T-helper 1 cell treated with Interleukin-12 subunit alpha and Interleukin-12 subunit beta and Interleukin-4 antibody, amounts not matched to agents 30 ng/mL and 1 ng/mL, for 36 hours (primary cell): ENCODE data around the gene SERPINB10. TPM values are rescaled to one million over a fixed set of nuclear protein-coding genes. Genes with fewer than 3 reads are reported as not detected.
"Not testable (repeated sequence)": the region's sequence is repeated elsewhere in the genome, so short reads cannot be mapped to it uniquely, and the experiment has no call there.

Source experiments
- intact Hi-C: fragments of 100-400 bp; cut with micrococcal nuclease; formaldehyde crosslinking; loops from one replicate; pipeline ENCODE4 v1.15.1; 2024
- total RNA-seq: library from RNA; stranded (reverse); gene quantifications from 2 replicates; pipeline ENCODE4 v1.2.3, GENCODE V29; 2022

The SERPINB10 gene
- total RNA-seq, 1 donor from 2014 or later, result not detected

- intact Hi-C loops, result loop anchor here (1.0 kb wide), 3 partner anchors 45 to 88 kb away; no protein-coding TSS in a partner anchor
These were observed 16.8 kb upstream of the SERPINB10 start for GRCh38 chr18:63890950-63891304.

- intact Hi-C loops, result no loop called here
These were observed 15.2 kb upstream of the SERPINB10 start for GRCh38 chr18:63892566-63892965.

- intact Hi-C loops, result no loop called here
These were observed 13.5 kb upstream of the SERPINB10 start for GRCh38 chr18:63894106-63894772.

- intact Hi-C loops, result no loop called here
These were observed 12.6 kb upstream of the SERPINB10 start for GRCh38 chr18:63895190-63895589.

GRCh38 chr18:63897072-63897471 lies 10.7 kb upstream of the SERPINB10 start:
- intact Hi-C loops, result no loop called here

GRCh38 chr18:63899206-63899605 lies 8.6 kb upstream of the SERPINB10 start:
- intact Hi-C loops, result no loop called here

GRCh38 chr18:63903851-63904570 lies 3.7 kb upstream of the SERPINB10 start:
- intact Hi-C loops, result no loop called here

- intact Hi-C loops, result no loop called here
These were observed 3.1 kb upstream of the SERPINB10 start for GRCh38 chr18:63904694-63905093.

GRCh38 chr18:63905361-63905760 lies 2.4 kb upstream of the SERPINB10 start:
- intact Hi-C loops, result no loop called here

- intact Hi-C loops, result no loop called here
These were observed 1.7 kb upstream of the SERPINB10 start for GRCh38 chr18:63906056-63906455.

- intact Hi-C loops, result no loop called here
These were observed 1.1 kb downstream of the SERPINB10 start for GRCh38 chr18:63908858-63909257.

- intact Hi-C loops, result no loop called here
These were observed 2.1 kb downstream of the SERPINB10 start for GRCh38 chr18:63909870-63910269.

GRCh38 chr18:63917817-63918216 lies 10.1 kb downstream of the SERPINB10 start:
- intact Hi-C loops, result no loop called here

- intact Hi-C loops, result no loop called here
These were observed 14.3 kb downstream of the SERPINB10 start for GRCh38 chr18:63922049-63922448.

- intact Hi-C loops, result no loop called here
These were observed 16.8 kb downstream of the SERPINB10 start for GRCh38 chr18:63924551-63924950.

- intact Hi-C loops, result no loop called here
These were observed 20.6 kb downstream of the SERPINB10 start for GRCh38 chr18:63928331-63928730.

GRCh38 chr18:63929369-63929768 lies 21.6 kb downstream of the SERPINB10 start:
- intact Hi-C loops, result not testable (repeated sequence)

GRCh38 chr18:63930773-63931354 lies 23.1 kb downstream of the SERPINB10 start:
- intact Hi-C loops, result no loop called here

- intact Hi-C loops, result loop anchor here (1.0 kb wide), 6 partner anchors 13 to 418 kb away; partner anchors contain the start of genes HMSD and SERPINB8
These were observed 28.6 kb downstream of the SERPINB10 start for GRCh38 chr18:63936156-63936931.

GRCh38 chr18:63936932-63937393 lies 29.2 kb downstream of the SERPINB10 start:
- intact Hi-C loops, result loop anchor here (1.0 kb wide), 6 partner anchors 12 to 419 kb away; partner anchors contain the start of genes HMSD and SERPINB8

- intact Hi-C loops, result loop anchor here (10.0 kb wide), 1 partner anchor 1225 kb away; the partner anchor contains the start of gene PHLPP1
These were observed 32.2 kb downstream of the SERPINB10 start for GRCh38 chr18:63940008-63940407.
